ENCODE measurements around the gene ZNF140. TPM values are rescaled to one million over a fixed set of nuclear protein-coding genes. Genes with fewer than 3 reads are reported as not detected.

The ZNF140 gene
- polyA plus RNA-seq, 1 donor from 2014 or later: 20.5 TPM

Other genes with a start within 250 kb of the ZNF140 start
- 24.3 TPM for gene CHFR, start 193.3 kb upstream of the ZNF140 start, polyA plus RNA-seq
- 3.6 TPM for gene ZNF605, start 124.6 kb upstream of the ZNF140 start, polyA plus RNA-seq
- 14.4 TPM for gene ZNF26, start 94.6 kb upstream of the ZNF140 start, polyA plus RNA-seq
- gene ZNF84, start 43.4 kb upstream of the ZNF140 start, polyA plus RNA-seq: 25.1 TPM
- 0.63 TPM for gene ZNF891, start 49.4 kb downstream of the ZNF140 start, polyA plus RNA-seq
- gene ZNF10, start 49.7 kb downstream of the ZNF140 start, polyA plus RNA-seq: 11.0 TPM
- gene ZNF268, start 100.6 kb downstream of the ZNF140 start, polyA plus RNA-seq: 20.4 TPM
- not detected for gene ANHX, start 155.0 kb downstream of the ZNF140 start, polyA plus RNA-seq

All from IgD-negative memory B cell (primary cell).